ENCODE measurements around the gene HTRA2.

The HTRA2 gene

DNA sequence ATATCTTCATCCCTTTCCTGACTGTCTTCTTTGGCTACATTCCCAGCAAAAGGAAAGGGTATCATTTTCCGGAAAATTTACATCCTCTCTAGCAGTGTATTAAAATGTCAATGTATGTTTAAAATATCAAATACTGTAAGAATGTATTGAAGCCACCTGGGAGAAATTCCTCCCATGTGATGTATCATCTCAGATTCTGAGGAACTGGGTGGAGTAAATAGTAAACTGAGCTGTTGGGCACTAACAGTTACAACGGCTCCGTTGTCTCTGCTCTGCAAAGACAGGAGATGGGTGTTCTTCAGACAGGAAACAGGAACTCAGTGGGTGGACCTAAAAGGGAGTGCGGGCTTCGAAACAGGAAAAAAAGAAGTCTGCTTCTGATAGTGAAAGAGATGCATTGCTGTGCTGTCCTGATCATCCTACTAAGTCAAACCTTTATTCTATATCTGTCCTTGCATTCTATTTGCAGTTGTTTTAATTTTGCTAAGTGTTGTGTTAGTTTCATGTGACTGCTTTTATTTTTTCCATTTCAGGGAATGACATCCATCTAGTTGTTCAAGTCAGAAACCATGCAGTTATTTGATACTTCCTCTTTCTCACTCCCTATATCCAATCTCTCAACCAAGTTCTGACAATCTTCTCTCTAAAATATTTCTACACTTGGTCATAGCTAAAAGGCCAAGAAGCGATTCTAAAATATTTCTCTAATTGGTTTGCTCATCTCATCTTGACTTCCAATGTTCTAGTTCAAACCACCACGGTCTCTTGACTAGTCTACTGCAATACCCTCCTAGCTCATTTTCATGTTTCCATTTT lies 44.2 kb downstream of the HTRA2 start:
- intact Hi-C loops (cut with DNase I): no loop called here
- peak in 1 of 42 donors; percentile 30 for DNase-seq

- no peak for DNase-seq
- intact Hi-C loops (cut with DNase I): no loop called here
These were observed 45.6 kb downstream of the HTRA2 start for GRCh38 chr2:74575320-74575719.

GRCh38 chr2:74576211-74576862 lies 46.6 kb downstream of the HTRA2 start:
- intact Hi-C loops (cut with DNase I): no loop called here
- no peak for DNase-seq

DNA sequence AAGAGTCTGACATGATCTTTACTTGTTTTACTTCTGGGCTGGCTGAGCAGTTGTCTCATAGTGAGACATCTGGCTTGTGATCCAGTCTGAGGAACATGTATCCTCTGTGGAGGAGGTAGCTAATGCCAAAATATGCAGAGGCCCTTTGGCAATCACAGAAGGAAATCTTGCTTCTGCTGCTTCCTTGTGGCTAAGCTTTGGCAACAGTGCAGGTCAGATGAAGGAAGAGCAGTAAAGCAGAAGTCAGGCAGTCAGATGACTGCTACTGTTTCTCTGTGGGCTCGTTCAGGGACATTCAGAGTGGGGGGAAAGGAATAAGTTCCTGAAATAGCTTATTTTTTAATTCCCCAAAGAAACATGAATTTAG lies 47.1 kb downstream of the HTRA2 start:
- intact Hi-C loops (cut with DNase I): no loop called here
- DNase-seq: peak in 9 of 42 donors; percentile 12 to 46 (median 22)

DNA sequence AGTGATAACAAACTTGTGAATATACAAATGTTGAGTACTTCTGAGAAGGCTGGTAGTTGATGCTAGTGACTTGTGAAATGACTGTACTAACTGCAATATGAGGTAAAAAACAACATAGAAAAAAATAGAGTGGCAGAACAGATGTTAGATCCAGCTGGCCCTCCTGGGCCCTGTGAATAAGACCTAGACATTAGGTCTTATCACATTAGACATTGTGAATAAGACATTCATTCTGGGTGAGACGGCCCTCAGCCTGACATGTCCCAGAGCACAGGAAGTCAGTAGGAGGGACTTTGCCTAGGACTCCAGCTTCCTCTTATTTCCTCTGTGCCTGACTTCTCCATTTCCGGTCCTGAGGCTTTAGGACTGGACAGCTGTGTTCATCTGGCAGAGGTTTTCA lies 47.7 kb downstream of the HTRA2 start:
- DNase-seq: no peak
- intact Hi-C loops (cut with DNase I): no loop called here

GRCh38 chr2:74578408-74578807 lies 48.7 kb downstream of the HTRA2 start:
- no peak for DNase-seq
- intact Hi-C loops (cut with DNase I): no loop called here

GRCh38 chr2:74581463-74581862 lies 51.7 kb downstream of the HTRA2 start:
- DNase-seq: no peak
- intact Hi-C loops (cut with DNase I): no loop called here

DNA sequence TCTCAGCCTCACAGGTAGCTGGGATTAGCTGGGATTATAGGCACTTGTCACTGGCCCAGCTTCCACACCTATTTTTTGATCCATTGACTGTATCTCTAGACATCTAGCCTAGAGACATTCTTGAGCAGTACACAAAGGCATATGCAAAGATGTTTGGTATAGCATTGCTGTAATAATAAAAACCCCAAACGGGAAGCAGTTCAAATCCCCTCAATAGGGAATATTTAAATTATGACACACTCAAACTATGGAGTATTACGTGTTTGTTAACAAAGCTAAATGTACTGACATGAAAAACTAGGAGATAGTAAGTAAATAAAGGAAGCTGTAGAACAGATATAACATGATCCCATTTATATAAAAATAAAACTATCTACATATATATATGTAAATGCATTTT lies 52.5 kb downstream of the HTRA2 start:
- intact Hi-C loops (cut with DNase I): no loop called here
- DNase-seq: no peak

Measured in head of caudate nucleus (tissue), 42 donors.